ENCODE measurements around the gene PEPD.

PEPD gene

DNA sequence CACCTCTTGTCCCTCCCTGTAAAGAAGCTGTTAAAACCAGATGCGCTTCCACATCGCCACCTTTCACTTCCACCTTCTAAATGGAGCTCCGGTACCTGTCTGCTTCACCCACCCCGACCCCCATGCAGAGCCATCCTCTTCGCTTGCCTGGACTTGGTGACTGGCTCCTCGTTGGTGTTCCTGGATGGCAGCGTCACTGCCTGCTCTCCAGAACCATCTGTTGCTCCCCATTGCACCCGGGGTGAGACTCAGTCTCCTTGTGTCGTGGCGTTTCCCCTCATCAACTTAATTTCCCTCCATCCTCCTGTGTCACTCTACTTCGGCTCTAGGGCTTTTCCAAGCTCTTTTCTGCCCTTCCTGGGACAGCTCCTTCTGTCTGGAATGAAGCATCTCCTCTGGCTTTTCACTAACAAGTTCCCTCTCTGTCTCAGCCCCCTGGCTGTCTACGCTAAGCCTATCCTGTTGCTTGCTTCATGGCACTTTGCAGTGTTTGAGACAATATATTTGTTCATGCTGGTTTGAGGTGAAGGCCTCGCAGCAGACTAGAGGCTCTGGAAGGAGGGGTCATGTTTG, 137.8 kb downstream of the PEPD start:
- DNase-seq (ENCODE audit: low read depth) = no peak
- H3K4me3 ChIP-seq (ENCODE audit: low read length) = no peak overlapping the region
- TF ChIP-seq, protein P1, sequence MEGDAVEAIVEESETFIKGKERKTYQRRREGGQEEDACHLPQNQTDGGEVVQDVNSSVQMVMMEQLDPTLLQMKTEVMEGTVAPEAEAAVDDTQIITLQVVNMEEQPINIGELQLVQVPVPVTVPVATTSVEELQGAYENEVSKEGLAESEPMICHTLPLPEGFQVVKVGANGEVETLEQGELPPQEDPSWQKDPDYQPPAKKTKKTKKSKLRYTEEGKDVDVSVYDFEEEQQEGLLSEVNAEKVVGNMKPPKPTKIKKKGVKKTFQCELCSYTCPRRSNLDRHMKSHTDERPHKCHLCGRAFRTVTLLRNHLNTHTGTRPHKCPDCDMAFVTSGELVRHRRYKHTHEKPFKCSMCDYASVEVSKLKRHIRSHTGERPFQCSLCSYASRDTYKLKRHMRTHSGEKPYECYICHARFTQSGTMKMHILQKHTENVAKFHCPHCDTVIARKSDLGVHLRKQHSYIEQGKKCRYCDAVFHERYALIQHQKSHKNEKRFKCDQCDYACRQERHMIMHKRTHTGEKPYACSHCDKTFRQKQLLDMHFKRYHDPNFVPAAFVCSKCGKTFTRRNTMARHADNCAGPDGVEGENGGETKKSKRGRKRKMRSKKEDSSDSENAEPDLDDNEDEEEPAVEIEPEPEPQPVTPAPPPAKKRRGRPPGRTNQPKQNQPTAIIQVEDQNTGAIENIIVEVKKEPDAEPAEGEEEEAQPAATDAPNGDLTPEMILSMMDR (IDR thresholded peaks at IDR 0.05; ENCODE audit: insufficient read depth, low read depth, low read length, missing control alignments) = no peak

DNA sequence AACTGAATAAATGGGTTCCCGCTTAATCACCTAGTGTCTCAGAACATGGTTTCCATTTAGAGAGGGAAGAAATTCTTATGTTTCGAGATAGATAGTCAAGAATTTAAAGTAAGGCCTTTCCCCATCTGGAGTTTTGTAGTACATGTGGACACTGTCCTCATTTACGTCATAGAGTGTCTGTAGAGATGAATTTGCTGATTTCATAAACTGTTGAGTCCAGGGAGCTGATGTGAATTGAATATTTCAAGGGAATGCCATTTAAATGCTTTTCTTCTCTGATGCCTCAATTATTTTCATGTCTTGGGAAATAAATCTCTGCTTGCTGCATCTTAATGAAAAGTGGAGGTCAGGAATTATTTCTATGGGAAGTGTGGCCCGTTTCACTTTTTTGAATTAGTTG, 138.6 kb downstream of the PEPD start:
- no peak overlapping the region for H3K4me3 ChIP-seq (ENCODE audit: low read length)
- TF ChIP-seq, protein P1 (IDR thresholded peaks at IDR 0.05; ENCODE audit: insufficient read depth, low read depth, low read length, missing control alignments) = no peak

DNA sequence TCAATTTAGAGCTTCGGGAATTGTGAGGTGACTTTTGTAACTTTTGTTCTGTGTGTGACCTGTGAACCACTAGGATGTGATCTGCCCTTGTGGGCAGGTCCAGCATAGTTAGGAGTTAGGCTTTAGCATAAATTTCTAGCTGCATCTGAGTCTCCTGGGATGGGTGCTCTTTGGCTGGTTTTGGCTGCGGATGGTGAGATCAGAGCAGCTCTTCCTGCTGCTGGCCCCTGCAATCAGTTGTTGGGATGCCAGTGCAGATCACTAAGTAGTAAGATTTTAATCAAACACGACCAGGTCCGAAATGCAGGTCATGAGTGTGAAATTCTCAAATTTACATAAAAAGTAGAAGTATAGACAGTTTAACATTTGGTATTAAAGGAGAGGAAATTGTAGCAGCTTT, 139.6 kb downstream of the PEPD start:
- no peak overlapping the region for H3K4me3 ChIP-seq (ENCODE audit: low read length)
- TF ChIP-seq, protein P1 (IDR thresholded peaks at IDR 0.05; ENCODE audit: insufficient read depth, low read depth, low read length, missing control alignments) = no peak
- no peak for DNase-seq (ENCODE audit: low read depth)

More for the DNA sequence above, 138.6 kb downstream of the PEPD start:
- no peak for DNase-seq (ENCODE audit: low read depth)

DNA sequence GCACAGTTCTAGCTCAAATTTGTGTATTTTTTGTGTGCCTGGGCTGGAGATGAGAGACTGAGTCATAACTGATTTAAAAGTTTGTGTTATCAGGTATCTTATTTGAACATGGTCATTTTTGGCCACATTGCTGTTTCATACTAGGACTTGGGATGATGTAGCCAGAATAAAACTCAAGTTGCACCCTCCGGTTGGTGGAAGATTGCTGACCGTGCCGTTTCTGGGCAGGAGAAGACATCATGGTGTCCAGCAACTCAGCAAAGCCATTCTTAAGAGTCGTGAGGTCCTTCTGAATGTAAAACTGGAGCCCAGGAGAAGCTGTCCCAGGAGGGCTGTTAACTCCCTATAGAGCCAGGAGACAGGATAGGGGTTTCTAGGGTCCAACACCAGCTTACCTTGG, 140.5 kb downstream of the PEPD start:
- H3K4me3 ChIP-seq (ENCODE audit: low read length) = no peak overlapping the region
- TF ChIP-seq, protein P1 (IDR thresholded peaks at IDR 0.05; ENCODE audit: insufficient read depth, low read depth, low read length, missing control alignments) = no peak
- no peak for DNase-seq (ENCODE audit: low read depth)

DNA sequence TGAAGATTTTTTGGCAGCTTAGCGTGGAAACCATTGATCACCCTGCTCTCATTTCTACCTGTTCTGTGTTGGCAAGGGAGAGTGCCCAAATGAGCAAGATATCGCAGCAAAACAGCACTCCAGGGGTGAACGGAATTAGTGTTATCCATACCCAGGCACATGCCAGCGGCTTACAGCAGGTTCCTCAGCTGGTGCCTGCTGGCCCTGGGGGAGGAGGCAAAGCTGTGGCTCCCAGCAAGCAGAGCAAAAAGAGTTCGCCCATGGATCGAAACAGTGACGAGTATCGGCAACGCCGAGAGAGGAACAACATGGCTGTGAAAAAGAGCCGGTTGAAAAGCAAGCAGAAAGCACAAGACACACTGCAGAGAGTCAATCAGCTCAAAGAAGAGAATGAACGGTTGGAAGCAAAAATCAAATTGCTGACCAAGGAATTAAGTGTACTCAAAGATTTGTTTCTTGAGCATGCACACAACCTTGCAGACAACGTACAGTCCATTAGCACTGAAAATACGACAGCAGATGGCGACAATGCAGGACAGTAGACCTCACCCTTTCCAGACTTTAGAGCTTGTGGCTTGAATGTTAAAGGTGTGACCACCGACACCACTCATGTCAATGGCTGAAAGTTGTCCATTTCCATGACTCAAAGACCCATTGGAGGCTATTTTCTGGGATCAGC, 142.3 kb downstream of the PEPD start:
- TF ChIP-seq, protein P1 (IDR thresholded peaks at IDR 0.05; ENCODE audit: insufficient read depth, low read depth, low read length, missing control alignments) = no peak
- H3K4me3 ChIP-seq (ENCODE audit: low read length) = no peak overlapping the region
- no peak for DNase-seq (ENCODE audit: low read depth)

DNA sequence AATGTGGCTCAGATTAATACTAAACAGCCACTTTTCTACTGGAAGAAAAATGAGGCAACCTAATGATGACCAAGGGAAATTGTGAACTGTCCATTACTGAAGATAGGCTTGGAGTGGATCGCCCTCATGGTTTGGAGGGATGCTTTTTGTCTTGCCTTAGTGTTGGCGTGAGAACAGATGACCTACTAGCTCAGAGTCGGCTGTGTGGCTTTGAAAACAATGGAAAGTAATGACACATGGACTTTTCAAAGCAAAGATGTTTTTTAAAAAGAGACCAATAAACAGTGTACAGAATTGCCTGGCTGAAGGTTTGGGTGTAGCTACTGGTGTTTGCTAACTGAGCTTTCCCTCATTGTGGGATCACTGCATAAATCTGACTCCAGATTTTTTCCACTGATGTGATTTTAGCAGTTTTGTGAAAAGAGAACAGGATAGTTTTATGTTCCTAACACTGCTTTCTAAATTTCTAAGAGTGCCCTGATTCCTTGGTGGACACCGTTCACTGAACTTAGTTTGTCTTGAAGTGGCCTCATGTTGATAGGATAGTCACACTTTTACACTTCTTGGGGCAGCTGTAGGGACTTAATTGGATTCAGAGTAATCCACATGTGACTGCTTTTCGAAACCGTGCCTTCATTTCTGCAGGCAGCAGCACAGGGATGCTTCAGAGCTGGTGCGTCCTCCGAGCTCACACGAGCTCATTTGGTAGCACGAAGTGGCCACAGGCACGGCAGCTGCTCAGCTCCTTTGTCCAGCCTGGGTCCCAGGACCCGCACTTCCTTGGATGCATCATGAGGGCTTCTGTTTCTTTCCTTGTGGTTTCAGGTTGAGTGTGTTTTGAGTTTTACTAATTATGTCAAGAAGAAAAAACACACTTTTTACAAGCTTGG, 143.8 kb downstream of the PEPD start:
- DNase-seq (ENCODE audit: low read depth) = no peak
- TF ChIP-seq, protein P1 (IDR thresholded peaks at IDR 0.05; ENCODE audit: insufficient read depth, low read depth, low read length, missing control alignments) = no peak
- H3K4me3 ChIP-seq (ENCODE audit: low read length) = no peak overlapping the region
